PC-3 (cell line): ENCODE results near the gene PDRG1. TPM values are rescaled to one million over a fixed set of nuclear protein-coding genes. Genes with fewer than 3 reads are reported as not detected.
"Not testable (repeated sequence)": the region's sequence is repeated elsewhere in the genome, so short reads cannot be mapped to it uniquely, and the experiment has no call there.

Experiments
- ATAC-seq: fragments of 200-7000 bp; cut with Tn5 transposase; 2 replicates; pipeline ENCODE4 v1.9.1; 2020; ENCODE audit warnings: mild to moderate bottlenecking, moderate library complexity
- BruUV-seq: library from RNA; stranded (reverse); fragments of 400-500 nt; replicated peaks from 2 replicates; lab custom pipeline; 2021; lab: Mats Ljungman, UMichigan
- CTCF ChIA-PET: fragments of 300-600 bp; sonication (Branson Sonifier 250); formaldehyde crosslinking; loops from one replicate; lab custom pipeline; 2022; ENCODE audit warnings: antibody characterized with exemption; lab: Charles Lee
- POLR2A ChIA-PET: fragments of 300-600 bp; sonication (Branson Sonifier 250); formaldehyde crosslinking; loops from one replicate; lab custom pipeline; 2022; ENCODE audit warnings: antibody characterized with exemption; ENCODE audit not compliant: unreplicated experiment; lab: Charles Lee
- DNase-seq: peaks from one replicate; pipeline ENCODE4 v3.0.0-alpha.2; 2015
- H2AFZ ChIP-seq: fragments of 300-600 bp; sonication (generic); 2 replicates; pipeline ENCODE4 v1.6.0; 2016; ENCODE audit warnings: antibody characterized with exemption, low read length
- H3F3A ChIP-seq: fragments of 300-600 bp; sonication (generic); one replicate; pipeline ENCODE4 v1.6.0; 2017; ENCODE audit warnings: antibody characterized with exemption, low read length, control low read depth, mild to moderate bottlenecking; ENCODE audit not compliant: unreplicated experiment
- H3K27ac ChIP-seq: fragments of 300-600 bp; sonication (generic); 2 replicates; pipeline ENCODE4 v1.5.1; 2016; ENCODE audit warnings: mild to moderate bottlenecking, low read length
- H3K27me3 ChIP-seq: fragments of 300-600 bp; sonication (generic); 2 replicates; pipeline ENCODE4 v1.6.1; 2016; ENCODE audit warnings: low read length, mixed read lengths
- H3K36me3 ChIP-seq: fragments of 300-600 bp; sonication (generic); 2 replicates; pipeline ENCODE4 v1.6.1; 2016; ENCODE audit warnings: low read depth, mixed run types, low read length, mixed read lengths
- H3K4me1 ChIP-seq: fragments of 300-600 bp; sonication (generic); 2 replicates; pipeline ENCODE4 v1.5.1; 2016; ENCODE audit warnings: low read length; ENCODE audit not compliant: insufficient read depth
- H3K4me2 ChIP-seq: fragments of 300-600 bp; sonication (generic); 2 replicates; pipeline ENCODE4 v1.6.0; 2016; ENCODE audit warnings: low read length
- H3K4me3 ChIP-seq: fragments of 300-600 bp; sonication (generic); 2 replicates; pipeline ENCODE4 v1.5.1; 2016; ENCODE audit warnings: mild to moderate bottlenecking, low read length, mixed read lengths
- H3K79me2 ChIP-seq: fragments of 300-600 bp; sonication (generic); 2 replicates; pipeline ENCODE4 v1.6.1; 2017; ENCODE audit warnings: low read length, mixed read lengths
- H3K9ac ChIP-seq: fragments of 300-600 bp; sonication (generic); 2 replicates; pipeline ENCODE4 v1.6.0; 2016; ENCODE audit warnings: mild to moderate bottlenecking, low read length
- H3K9me2 ChIP-seq: fragments of 300-600 bp; sonication (generic); replicated peaks from 2 replicates; pipeline ENCODE4 v1.6.1; 2016; ENCODE audit warnings: mixed run types, low read length, mixed read lengths
- H3K9me3 ChIP-seq: fragments of 300-600 bp; sonication (generic); 2 replicates; pipeline ENCODE4 v1.6.1; 2016; ENCODE audit warnings: low read length, mixed read lengths
- H4K20me1 ChIP-seq: fragments of 300-600 bp; sonication (generic); 2 replicates; pipeline ENCODE4 v1.6.1; 2016; ENCODE audit warnings: low read length, mixed read lengths
- EZH2 ChIP-seq: fragments of 300-600 bp; sonication (generic); IDR thresholded peaks from one replicate; pipeline ENCODE4 v1.6.1; 2017; ENCODE audit warnings: antibody characterized with exemption, mild to moderate bottlenecking, low read length; ENCODE audit not compliant: unreplicated experiment
- EZH2phosphoT487 ChIP-seq: fragments of 300-600 bp; sonication (generic); IDR thresholded peaks from 2 replicates; pipeline ENCODE4 v1.6.1; 2018; ENCODE audit warnings: mild to moderate bottlenecking, antibody characterized with exemption, low read length, borderline replicate concordance
- intact Hi-C: fragments of 100-400 bp; cut with micrococcal nuclease; formaldehyde crosslinking; loops from 2 replicates; pipeline ENCODE4 v1.9.0; 2023
- total RNA-seq: library from RNA; depleted of rRNA; stranded (reverse); fragments of >200 nt; gene quantifications from 2 replicates; pipeline ENCODE4 v1.2.3, GENCODE V29; 2014
- TF ChIP-seq, protein P1 (sequence below): fragments of 300-600 bp; sonication (generic); conservative IDR thresholded peaks from 2 replicates; pipeline ENCODE4 v1.5.1; 2017; ENCODE audit warnings: antibody characterized with exemption, low read depth, mild to moderate bottlenecking, low read length

PDRG1 gene
- total RNA-seq, 1 experiment from 2014 or later = 12.3 TPM

DNA sequence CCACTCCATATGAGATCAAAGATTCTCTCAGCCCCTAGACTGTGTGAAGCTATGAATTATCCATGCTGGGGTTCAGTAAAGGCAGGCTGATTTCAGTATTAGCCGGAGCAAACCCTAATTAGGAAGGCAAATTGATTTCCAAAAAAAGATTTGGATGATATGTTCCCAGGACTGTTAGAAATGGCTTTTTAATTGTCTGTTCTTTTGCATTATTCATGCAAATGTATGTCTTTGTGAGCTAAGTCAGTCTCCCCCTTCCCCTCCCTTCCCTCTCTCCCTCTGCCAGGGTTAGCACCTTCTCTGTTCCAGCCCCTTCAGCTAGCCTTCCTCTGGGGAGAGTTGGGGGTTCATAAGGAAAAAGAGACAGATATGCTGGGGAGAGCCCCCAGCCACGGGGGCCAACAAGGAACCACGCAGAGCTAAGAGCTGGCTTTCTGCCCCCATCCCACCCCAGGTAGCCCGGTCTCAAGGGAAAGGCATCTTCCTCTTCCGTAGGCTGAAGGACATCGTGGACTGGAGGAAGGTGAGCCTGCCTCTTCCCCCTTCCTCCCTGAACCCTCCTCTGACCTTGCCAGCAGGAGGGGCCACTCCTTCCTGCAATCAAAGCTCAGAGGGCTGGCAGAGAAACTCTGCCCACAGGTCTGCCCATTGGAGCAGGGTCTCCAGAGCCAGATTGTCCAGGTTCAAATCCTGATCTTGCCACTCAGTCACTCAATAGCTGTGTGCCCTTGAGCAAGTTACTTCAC lies 32.3 kb downstream of the PDRG1 start:
- intact Hi-C loops = no loop called here
- Histone ChIP-seq H3K9me2 (no peaks in the 10 kb centered on the region), H2AFZ (no peak overlapping the region), H3K27me3 (peaks cover 20% of the 10 kb centered on the region), H3K4me2 (no peak overlapping the region), H4K20me1 (no peaks in the 10 kb centered on the region), H3K27ac (no peak overlapping the region), H3K4me3 (no peak overlapping the region), H3K9ac (no peak overlapping the region), H3K4me1 (no peaks in the 10 kb centered on the region), H3K36me3 (no peaks in the 10 kb centered on the region), H3K79me2 (no peaks in the 10 kb centered on the region), H3F3A (no peaks in the 10 kb centered on the region), H3K9me3 (no peaks in the 10 kb centered on the region)
- BruUV-seq = no TSS peak
- DNase-seq (no peak), ATAC-seq (no peak)
- ChIA-PET CTCF (no interaction called here), POLR2A (no interaction called here)
- no peak for TF ChIP-seq EZH2
- no peak for TF ChIP-seq EZH2phosphoT487
- TF ChIP-seq, protein P1, sequence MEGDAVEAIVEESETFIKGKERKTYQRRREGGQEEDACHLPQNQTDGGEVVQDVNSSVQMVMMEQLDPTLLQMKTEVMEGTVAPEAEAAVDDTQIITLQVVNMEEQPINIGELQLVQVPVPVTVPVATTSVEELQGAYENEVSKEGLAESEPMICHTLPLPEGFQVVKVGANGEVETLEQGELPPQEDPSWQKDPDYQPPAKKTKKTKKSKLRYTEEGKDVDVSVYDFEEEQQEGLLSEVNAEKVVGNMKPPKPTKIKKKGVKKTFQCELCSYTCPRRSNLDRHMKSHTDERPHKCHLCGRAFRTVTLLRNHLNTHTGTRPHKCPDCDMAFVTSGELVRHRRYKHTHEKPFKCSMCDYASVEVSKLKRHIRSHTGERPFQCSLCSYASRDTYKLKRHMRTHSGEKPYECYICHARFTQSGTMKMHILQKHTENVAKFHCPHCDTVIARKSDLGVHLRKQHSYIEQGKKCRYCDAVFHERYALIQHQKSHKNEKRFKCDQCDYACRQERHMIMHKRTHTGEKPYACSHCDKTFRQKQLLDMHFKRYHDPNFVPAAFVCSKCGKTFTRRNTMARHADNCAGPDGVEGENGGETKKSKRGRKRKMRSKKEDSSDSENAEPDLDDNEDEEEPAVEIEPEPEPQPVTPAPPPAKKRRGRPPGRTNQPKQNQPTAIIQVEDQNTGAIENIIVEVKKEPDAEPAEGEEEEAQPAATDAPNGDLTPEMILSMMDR = no peak

DNA sequence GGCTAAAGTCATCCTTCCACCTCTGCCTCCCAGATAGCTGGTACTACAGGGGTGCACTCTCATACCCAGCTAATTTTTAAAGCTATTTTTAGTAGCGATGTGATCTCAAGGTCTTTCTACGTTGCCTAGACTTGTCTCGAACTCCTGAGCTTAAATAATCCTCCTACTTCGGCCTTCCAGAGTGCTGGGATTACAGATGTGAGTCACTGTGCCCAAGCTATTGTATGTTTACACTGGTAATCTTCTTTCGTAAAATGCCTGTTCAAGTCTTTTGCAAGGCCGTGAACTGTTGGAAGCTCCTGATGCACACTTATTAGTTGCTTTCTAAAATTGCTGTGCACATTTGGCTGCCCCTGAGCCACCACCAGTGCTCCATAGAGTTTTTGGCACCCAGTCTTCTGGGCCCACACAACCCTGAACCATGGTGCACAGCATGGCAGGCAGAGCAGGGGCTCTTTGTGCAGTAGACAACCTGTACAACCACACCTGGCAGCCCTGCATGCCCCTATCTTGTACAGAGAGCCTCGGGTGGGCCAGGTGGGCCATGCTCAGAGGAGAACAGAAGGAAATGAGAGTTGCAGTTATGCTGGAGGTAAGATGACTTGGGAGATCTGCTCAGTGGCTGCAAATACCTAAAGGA lies 33.3 kb downstream of the PDRG1 start:
- no peak for TF ChIP-seq EZH2phosphoT487
- TF ChIP-seq, protein P1 = no peak
- TF ChIP-seq EZH2 = no peak
- BruUV-seq = no TSS peak
- Histone ChIP-seq H3F3A (no peaks in the 10 kb centered on the region), H3K9me3 (no peaks in the 10 kb centered on the region), H3K9ac (no peak overlapping the region), H4K20me1 (no peaks in the 10 kb centered on the region), H3K79me2 (no peaks in the 10 kb centered on the region), H3K9me2 (no peaks in the 10 kb centered on the region), H3K36me3 (no peaks in the 10 kb centered on the region), H3K4me3 (no peak overlapping the region), H3K27me3 (peaks cover 20% of the 10 kb centered on the region), H3K4me1 (no peaks in the 10 kb centered on the region), H3K4me2 (no peak overlapping the region), H2AFZ (no peak overlapping the region), H3K27ac (no peak overlapping the region)
- ATAC-seq (no peak), DNase-seq (peak; percentile 6)
- ChIA-PET CTCF (interaction anchor here (0.6 kb wide), 1 partner anchor 72 kb away, joined by 3 read pairs; no protein-coding TSS in a partner anchor), POLR2A (no interaction called here)
- intact Hi-C loops = no loop called here

DNA sequence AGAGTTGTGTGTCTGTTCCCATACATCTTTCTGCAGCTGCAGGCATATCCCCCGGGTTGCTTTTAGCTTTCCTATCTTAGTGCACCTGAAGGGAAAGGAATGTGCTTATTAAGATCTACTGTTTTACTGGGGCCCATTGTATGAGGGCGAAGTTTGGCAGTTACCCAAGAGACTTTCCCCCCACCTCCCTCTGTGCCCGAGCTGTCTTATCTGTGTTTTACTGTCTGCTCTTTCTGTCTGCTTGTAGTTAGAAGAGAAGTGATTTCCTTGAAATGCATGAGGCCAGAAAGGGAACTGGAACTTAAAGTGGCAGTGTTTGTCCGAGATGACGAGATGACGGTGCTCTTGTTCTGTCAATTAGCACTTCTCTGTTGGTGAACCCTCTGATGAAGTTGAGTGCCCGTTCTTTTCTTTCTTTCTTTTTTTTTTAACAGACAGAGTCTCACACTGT lies 33.9 kb downstream of the PDRG1 start:
- H3K4me3 ChIP-seq, H3K9me3 ChIP-seq, H4K20me1 ChIP-seq, BruUV-seq, H3K4me1 ChIP-seq, H3K79me2 ChIP-seq, ATAC-seq, CTCF ChIA-PET, H3K4me2 ChIP-seq, H3F3A ChIP-seq, H2AFZ ChIP-seq, H3K27ac ChIP-seq, H3K9ac ChIP-seq, H3K36me3 ChIP-seq, POLR2A ChIA-PET, intact Hi-C loops, DNase-seq, H3K9me2 ChIP-seq: not testable (repeated sequence)
- peaks cover 20% of the 10 kb centered on the region for H3K27me3 ChIP-seq
